ENCODE measurements around the gene S100A1. TPM values are rescaled to one million over a fixed set of nuclear protein-coding genes. Genes with fewer than 3 reads are reported as not detected.

S100A1 gene
- total RNA-seq, 4 donors from 2014 or later = 3.7 to 4.4 TPM; not detected in 2

- intact Hi-C loops (cut with DNase I; ENCODE audit: low total_unique reads) = no loop called here
- Histone ChIP-seq H3K27ac (peak within 1 kb of the TSS; percentile 71 to 92 (median 90)), H3K27me3 (no peaks in the 10 kb centered on the region), H3K9me3 (no peaks in the 10 kb centered on the region), H3K4me1 (peaks cover 25 to 45% (median 30%) of the 10 kb centered on the region in 4 donors), H3K36me3 (no peaks in the 10 kb centered on the region), H3K4me3 (peak within 1 kb of the TSS in 3 of 4 donors; percentile 25 to 47 (median 33))
- peak; percentile 94 for DNase-seq
- WGBS, 2 donors (ENCODE audit: low coverage in 1 of 2) = 45 to 68% methylated on average over 3 to 9 of the region's 10 CpGs
- in situ Hi-C loops (cut with MboI; ENCODE audit: low pct_ligation_motif_present in 1 of 4, low pct_unique_long_range_greater_than_20kb in 1 of 4, low sequenced_read_pairs in 3 of 4) = no loop called here
- TF ChIP-seq POLR2AphosphoS5 (IDR thresholded peaks at IDR 0.05) = peak; percentile 17 to 94 (median 85)
- TF ChIP-seq EP300 (IDR thresholded peaks at IDR 0.05; ENCODE audit: low read depth) = no peak
- peak; percentile 91 for TF ChIP-seq POLR2A (IDR thresholded peaks at IDR 0.05)
Observed at GRCh38 chr1:153616144-153616916, 11.9 kb upstream of the S100A1 start, which contains the start of gene S100A14. S100A14 (minus strand) TSS chr1:153616325; CDS start chr1:153615858, 467 bp downstream.

- in situ Hi-C loops (cut with MboI; ENCODE audit: low pct_ligation_motif_present in 1 of 4, low pct_unique_long_range_greater_than_20kb in 1 of 4, low sequenced_read_pairs in 3 of 4) = no loop called here
- H3K9me3 ChIP-seq = no peaks in the 10 kb centered on the region
- no peaks in the 10 kb centered on the region for H3K27me3 ChIP-seq
- no peak for TF ChIP-seq POLR2A (IDR thresholded peaks at IDR 0.05)
- TF ChIP-seq POLR2AphosphoS5 (IDR thresholded peaks at IDR 0.05) = no peak
- TF ChIP-seq CTCF (IDR thresholded peaks at IDR 0.05) = no peak
- TF ChIP-seq EP300 (IDR thresholded peaks at IDR 0.05; ENCODE audit: low read depth) = no peak
- H3K36me3 ChIP-seq = no peaks in the 10 kb centered on the region
- WGBS, 2 donors (ENCODE audit: low coverage in 1 of 2) = 55% methylated on average over 5 of the region's 5 CpGs; no CpG with 5 or more reads in 1 of the 2 donors
- peaks cover 24 to 42% (median 28%) of the 10 kb centered on the region in 4 donors for H3K4me1 ChIP-seq
- intact Hi-C loops (cut with DNase I; ENCODE audit: low total_unique reads) = no loop called here
- no peak overlapping the region for H3K4me3 ChIP-seq
- DNase-seq = no peak
- peak overlapping the region; percentile 71 to 92 (median 90) for H3K27ac ChIP-seq
Observed at GRCh38 chr1:153616917-153617311, 11.3 kb upstream of the S100A1 start.

GRCh38 chr1:153617663-153618062 is 10.6 kb upstream of the S100A1 start:
- Histone ChIP-seq H3K27ac (peak overlapping the region in 3 of 4 donors; percentile 71 to 92 (median 92)), H3K27me3 (no peaks in the 10 kb centered on the region), H3K36me3 (no peaks in the 10 kb centered on the region), H3K4me1 (peaks cover 24 to 42% (median 28%) of the 10 kb centered on the region in 4 donors), H3K4me3 (no peak overlapping the region), H3K9me3 (no peaks in the 10 kb centered on the region)
- intact Hi-C loops (cut with DNase I; ENCODE audit: low total_unique reads) (no loop called here), in situ Hi-C loops (cut with MboI; ENCODE audit: low pct_ligation_motif_present in 1 of 4, low pct_unique_long_range_greater_than_20kb in 1 of 4, low sequenced_read_pairs in 3 of 4) (no loop called here)
- peak; percentile 94 for DNase-seq
- peak in 3 of 5 experiments; percentile 52 to 70 (median 65) for TF ChIP-seq CTCF (IDR thresholded peaks at IDR 0.05)
- TF ChIP-seq POLR2AphosphoS5 (IDR thresholded peaks at IDR 0.05) = peak in 1 of 3 donors; percentile 70
- TF ChIP-seq EP300 (IDR thresholded peaks at IDR 0.05; ENCODE audit: low read depth) = no peak
- 3% methylated on average over 6 of the region's 6 CpGs; no CpG with 5 or more reads in 1 of the 2 donors for WGBS, 2 donors (ENCODE audit: low coverage in 1 of 2)

GRCh38 chr1:153619171-153619570 is 9.1 kb upstream of the S100A1 start:
- Histone ChIP-seq H3K9me3 (no peaks in the 10 kb centered on the region), H3K27me3 (no peaks in the 10 kb centered on the region), H3K4me3 (no peak overlapping the region), H3K4me1 (peaks cover 14 to 29% (median 20%) of the 10 kb centered on the region in 4 donors), H3K36me3 (no peaks in the 10 kb centered on the region), H3K27ac (no peak overlapping the region)
- TF ChIP-seq POLR2AphosphoS5 (IDR thresholded peaks at IDR 0.05) = no peak
- no peak for TF ChIP-seq POLR2A (IDR thresholded peaks at IDR 0.05)
- no peak for TF ChIP-seq CTCF (IDR thresholded peaks at IDR 0.05)
- no peak for TF ChIP-seq EP300 (IDR thresholded peaks at IDR 0.05; ENCODE audit: low read depth)
- 93 to 96% methylated on average over 3 to 6 of the region's 6 CpGs for WGBS, 2 donors (ENCODE audit: low coverage in 1 of 2)
- no peak for DNase-seq
- in situ Hi-C loops (cut with MboI; ENCODE audit: low pct_ligation_motif_present in 1 of 4, low pct_unique_long_range_greater_than_20kb in 1 of 4, low sequenced_read_pairs in 3 of 4) (no loop called here), intact Hi-C loops (cut with DNase I; ENCODE audit: low total_unique reads) (no loop called here)
